Activated gamma-delta T cell treated with Interleukin-2 at 50 U/mL for 16 hours (primary cell): ENCODE results near the gene PI4K2A.
"Not testable (repeated sequence)": the region's sequence is repeated elsewhere in the genome, so short reads cannot be mapped to it uniquely, and the experiment has no call there.

Experiments used
- DNase-seq: peaks from one replicate; pipeline ENCODE4 v3.0.0-alpha.2; 2020

The PI4K2A gene

GRCh38 chr10:97632949-97633884 is 7.3 kb upstream of the PI4K2A start, which contains the start of gene MORN4:
TSS of gene MORN4 (minus strand) at chr10:97633500. CDS start at chr10:97619653, 13,847 bp downstream.
- DNase-seq: peak; percentile 91

- no peak for DNase-seq
Measured at GRCh38 chr10:97633921-97634320, 6.5 kb upstream of the PI4K2A start.

GRCh38 chr10:97635577-97635976 is 4.9 kb upstream of the PI4K2A start:
- no peak for DNase-seq

DNA sequence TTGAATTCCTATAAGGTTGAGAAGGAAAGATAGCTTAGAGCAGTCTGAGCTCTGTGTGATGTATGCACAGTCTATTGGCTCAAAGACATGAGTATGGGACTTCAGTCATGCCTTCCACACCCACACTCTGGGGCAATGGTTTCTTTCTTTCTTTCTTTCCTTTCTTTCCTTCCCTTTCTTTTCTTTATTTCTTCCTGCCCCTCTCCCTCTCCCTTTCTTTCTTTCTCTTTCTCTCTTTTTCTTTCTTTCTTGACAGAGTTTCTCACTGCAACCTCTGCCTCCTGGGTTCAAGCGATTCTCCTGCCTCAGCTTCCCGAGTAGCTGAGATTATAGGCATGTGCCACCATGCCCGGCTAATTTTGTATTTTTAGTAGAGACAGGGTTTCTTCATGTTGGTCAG is 1.4 kb upstream of the PI4K2A start:
- not testable (repeated sequence) for DNase-seq

DNA sequence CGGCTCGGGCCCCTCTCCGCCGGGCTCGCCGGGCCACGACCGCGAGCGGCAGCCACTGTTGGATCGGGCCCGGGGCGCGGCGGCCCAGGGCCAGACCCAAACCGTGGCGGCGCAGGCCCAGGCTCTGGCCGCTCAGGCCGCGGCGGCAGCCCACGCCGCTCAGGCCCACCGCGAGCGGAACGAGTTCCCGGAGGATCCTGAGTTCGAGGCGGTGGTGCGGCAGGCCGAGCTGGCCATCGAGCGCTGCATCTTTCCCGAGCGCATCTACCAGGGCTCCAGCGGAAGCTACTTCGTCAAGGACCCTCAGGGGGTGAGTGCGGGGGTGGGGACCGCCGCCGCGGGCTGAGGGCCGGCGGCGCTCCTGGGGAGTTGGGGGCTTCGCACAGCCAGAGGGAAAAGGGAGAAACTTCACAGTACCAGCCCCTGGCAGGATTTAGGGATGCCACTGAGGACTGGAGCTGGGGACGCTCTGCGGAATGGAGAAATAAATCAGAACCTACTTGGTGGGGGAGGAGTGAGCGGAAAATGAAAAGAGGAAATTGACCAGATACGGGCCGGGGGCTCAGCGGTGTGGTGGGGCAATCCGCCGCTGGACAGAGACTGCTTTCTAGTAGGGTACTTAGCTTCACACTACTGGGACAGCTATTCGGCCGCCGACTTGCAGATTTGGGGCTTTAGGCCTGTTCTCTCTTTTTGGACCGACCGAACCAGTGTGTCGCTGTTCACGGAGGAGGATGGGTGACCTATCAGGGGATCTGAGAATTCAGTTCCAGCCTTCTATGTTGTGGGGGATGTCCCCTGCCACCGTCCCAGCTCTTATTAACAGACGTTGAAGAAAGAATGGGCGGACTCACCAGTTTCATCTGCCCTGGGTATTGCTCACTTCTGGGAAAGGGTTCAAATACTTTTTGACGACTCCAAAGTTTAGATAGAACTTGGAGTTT is 669 bp downstream of the PI4K2A start:
- DNase-seq: peak; percentile 3

GRCh38 chr10:97642471-97643159 is 2.1 kb downstream of the PI4K2A start:
- DNase-seq: not testable (repeated sequence)

DNA sequence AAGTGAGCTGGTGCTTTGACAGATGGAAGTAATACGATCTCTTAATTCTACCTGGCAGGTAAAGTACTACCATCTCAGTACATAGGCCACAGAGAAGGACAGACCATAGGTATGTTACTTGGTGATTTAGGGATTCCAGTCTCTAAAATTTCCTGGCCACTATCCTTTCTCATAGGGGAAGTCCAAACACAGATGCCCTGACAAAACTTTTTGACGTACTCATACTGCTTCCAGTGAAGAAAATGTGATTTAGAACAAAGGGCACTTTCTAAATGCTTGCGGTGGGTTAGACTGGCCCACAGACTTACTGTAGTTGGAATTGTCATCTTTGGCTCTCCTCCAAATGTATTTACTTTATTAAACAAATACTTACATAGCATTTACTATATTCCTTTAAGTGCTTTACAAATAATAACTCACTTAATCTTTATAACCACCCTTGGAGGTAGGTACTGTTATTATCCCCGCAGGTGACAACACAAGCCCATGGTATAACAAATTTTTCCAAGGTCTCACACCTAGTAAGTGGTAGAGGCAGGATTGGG is 3.0 kb downstream of the PI4K2A start:
- DNase-seq: no peak

DNA sequence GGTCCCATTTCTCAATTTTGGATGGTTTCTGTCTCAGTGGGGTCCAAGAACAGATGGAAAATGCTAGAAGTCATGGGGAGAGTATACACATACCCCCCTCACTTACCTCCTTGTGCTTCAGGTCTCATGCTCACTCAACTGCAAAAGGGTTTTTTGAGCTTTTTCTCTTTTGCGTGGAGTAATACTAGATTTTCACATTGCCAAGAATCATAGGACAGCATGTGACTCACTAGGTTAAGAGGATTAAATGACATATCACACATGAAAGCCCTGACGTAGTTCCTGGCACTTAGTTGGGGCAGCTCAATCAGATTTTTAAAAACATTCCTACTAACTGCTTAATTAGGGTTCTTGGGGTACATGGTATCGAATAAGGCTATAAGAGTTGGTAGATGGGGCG is 4.5 kb downstream of the PI4K2A start:
- no peak for DNase-seq

DNA sequence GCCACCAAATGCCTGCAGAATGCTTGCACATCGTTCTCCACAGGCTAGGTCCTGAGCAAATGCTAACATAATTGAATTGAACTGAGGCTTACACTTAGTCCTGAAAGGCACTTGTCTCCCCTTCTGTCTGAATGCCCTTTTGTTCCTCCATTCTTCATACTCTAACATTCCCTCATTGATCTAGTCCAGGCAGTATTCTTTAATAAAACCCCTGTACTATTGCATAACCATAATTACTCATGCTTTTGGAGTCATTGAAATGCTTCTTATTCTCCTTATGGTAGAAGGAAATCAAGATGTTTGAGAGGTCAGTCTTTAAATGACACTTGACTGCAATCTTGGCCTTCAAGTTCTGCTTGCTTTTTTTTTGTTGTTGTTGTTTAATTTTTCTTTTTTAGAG is 7.1 kb downstream of the PI4K2A start:
- DNase-seq: no peak

GRCh38 chr10:97648562-97649404 is 8.3 kb downstream of the PI4K2A start:
- DNase-seq: peak; percentile 36

DNA sequence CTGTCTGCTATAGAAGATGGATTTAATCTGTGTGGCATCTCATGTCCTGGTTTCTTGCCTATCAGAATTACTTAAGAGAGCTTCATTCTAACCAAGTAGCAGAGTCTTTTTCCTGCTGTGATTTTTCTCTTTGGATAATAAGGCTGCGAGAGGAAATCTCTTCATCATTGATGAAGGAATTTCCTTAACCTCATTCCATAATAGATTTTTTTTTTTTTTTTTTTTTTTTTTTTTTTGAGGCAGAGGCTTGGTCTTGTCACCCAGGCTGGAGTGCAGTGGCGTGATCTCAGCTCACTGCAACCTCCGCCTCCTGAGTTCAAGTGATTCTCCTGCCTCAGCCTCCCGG is 8.9 kb downstream of the PI4K2A start:
- DNase-seq: not testable (repeated sequence)

- no peak for DNase-seq
Measured at GRCh38 chr10:97650726-97651125, 10.3 kb downstream of the PI4K2A start.

- no peak for DNase-seq
Measured at GRCh38 chr10:97651773-97652172, 11.3 kb downstream of the PI4K2A start.

DNA sequence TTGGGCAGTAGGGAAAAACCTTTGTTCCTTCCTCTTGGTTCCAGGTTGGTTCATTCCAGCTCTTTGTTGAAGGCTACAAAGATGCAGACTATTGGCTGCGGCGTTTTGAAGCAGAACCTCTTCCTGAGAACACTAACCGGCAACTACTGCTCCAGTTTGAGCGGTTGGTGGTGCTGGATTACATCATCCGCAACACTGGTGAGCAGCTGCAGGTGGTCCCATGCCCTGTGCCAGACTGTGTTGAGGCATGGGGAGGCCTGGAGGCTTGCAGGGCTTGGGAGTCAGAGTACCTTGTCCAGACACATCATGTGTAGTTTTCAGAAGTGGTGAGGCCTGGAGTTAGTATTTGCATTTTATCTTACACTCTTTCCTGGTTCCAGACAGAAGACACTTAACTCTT is 16.3 kb downstream of the PI4K2A start:
- DNase-seq: no peak

GRCh38 chr10:97659589-97659988 is 19.1 kb downstream of the PI4K2A start:
- DNase-seq: no peak

DNA sequence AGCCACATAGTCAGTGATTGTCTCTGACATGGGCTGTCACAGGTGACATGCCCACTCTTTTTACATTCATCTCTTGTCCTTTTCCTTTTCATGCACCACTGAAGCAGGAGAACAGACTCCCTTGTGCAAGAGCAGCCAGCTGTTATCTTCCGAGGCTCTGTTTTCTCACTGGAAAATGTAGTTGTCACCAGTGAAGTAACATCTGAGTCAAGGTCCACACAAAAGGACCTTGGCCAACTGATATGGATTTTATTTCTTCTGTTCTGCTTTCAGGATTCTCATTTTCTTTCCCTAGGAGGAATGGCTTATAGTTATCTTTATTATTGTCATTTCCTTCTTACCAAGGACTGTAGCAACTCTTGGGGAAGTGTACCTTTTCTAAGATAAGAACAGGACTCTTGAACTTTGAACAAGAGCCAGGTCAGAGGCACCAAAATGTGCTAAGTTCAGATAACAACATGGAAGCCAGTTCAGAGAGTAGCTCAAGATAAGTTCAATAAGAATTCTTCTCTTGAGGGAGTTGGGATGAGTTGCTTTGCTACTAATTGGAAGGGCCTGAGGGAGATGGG is 23.9 kb downstream of the PI4K2A start:
- DNase-seq: no peak

- no peak for DNase-seq
Measured at GRCh38 chr10:97666992-97667391, 26.5 kb downstream of the PI4K2A start.

GRCh38 chr10:97667463-97667862 is 27.0 kb downstream of the PI4K2A start:
- no peak for DNase-seq

GRCh38 chr10:97669571-97669970 is 29.1 kb downstream of the PI4K2A start:
- no peak for DNase-seq

DNA sequence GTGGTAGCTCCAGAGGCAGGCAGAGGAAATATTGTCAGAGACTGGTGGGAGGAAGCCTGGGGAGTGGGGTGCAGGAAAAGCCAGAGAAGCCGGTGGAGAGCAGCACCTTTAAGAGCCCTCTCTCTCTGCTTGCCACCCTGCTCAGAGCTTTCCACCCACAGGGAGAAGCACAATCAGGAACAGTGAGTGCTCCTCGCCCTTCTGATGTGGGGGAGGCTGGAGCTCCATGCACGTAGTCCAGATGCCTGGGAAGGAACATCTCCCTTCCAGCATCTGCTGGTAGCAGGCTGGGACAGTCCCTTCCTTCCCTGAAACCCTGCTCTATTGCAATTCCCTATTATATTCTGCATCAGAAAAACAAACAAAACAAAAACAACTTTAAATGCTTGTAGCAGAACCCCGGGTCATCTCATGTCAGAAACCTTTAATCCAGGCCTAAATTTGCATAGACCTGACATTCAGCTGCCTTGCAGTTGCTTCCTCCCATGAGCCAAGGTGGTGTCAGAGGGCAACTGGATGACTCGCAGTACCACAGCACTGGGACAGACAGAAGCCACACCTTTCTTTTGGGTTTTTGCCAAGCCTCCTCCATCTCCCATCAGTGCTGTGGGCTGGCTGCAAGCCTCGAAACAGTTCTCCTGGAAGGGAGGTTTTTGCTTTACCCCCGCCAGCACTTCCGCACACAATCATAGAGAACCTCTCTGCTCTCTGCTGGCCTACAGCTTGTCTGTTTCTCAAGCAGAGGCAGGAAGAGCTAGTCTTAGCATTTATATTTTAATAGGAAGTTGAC is 33.5 kb downstream of the PI4K2A start:
- no peak for DNase-seq

DNA sequence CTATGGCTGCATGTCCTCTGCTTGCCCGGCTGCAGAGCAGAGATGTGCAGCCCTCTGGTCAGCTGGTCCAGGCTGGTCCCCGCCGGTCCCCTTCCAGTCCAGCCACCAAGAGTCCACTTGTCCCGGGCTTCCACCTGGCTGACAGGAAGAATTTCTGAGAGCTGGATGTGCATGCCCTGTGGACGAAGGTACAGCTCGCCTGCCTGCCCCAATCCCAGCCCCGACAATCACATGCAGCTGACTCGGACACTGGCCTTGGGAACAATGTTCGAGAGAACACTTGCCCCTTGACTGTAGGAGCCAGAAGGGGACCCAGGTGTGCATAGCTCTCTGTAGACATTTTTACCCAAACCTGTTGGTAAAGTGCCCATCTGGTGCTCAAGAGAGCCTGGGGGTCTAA is 34.8 kb downstream of the PI4K2A start:
- no peak for DNase-seq
